ENCODE measurements around the gene LEMD1.

DNA sequence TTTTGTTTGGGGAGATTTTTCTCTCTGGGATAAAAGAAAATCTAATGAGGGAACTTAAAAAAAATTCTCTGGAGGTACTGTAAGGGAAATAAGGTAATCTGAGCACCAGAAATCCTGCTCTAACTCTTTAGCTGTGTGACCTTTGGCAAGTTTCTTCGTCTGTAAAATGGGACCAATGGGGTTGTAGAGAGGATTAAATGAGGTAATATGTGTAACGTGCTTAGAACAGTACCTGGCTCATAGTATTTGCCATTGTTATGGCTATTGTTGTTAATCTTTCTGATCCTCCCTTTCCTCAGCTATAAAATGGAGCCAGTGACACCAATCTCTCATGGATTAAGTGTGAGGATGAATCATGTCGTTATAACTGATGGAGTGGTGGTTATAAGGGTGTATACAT lies 64.3 kb downstream of the LEMD1 start:
- TF ChIP-seq EZH2 (IDR thresholded peaks at IDR 0.05; ENCODE audit: low read length, missing control alignments) (no peak), CTCF (conservative IDR thresholded peaks at IDR 0.05 in 1 of 2, IDR thresholded peaks at IDR 0.05 in 1 of 2; ENCODE audit: low read depth in 1 of 2, low read length in 2 of 2) (no peak)
